ENCODE data around the gene EDRF1. TPM values are rescaled to one million over a fixed set of nuclear protein-coding genes. Genes with fewer than 3 reads are reported as not detected.

The EDRF1 gene
- total and polyA plus RNA-seq, 2 experiments from 2014 or later, result 11.4 to 16.4 TPM

GRCh38 chr10:125756853-125757487 is 37.5 kb downstream of the EDRF1 start:
- H3K9me2 ChIP-seq (ENCODE audit: insufficient read depth), result no peaks in the 10 kb centered on the region

DNA sequence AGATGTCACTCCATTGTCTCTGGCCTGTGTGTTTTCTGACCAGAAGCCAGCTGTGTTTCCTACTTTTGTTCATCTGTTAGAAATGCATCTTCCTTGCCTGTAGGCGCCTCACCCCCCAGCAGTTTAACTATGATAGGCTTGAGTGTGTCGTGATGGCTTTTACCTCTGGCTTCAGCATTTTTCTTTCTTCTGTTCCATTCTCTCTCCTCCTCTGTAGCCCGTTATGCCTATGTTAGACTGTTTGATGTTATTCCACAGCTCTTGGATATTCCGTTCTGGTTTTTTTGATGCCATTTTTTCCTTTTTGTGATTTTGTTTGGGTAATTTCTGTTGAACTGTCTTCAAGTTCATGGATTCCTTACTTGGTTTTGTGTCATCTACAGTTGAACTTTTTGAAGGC is 38.2 kb downstream of the EDRF1 start:
- Histone ChIP-seq H3K27ac (no peak overlapping the region), H3K4me2 (ENCODE audit: unreplicated experiment) (no peak overlapping the region), H3F3A (ENCODE audit: insufficient read depth) (no peaks in the 10 kb centered on the region), H4K20me1 (ENCODE audit: insufficient read depth) (no peaks in the 10 kb centered on the region), H3K9me2 (ENCODE audit: insufficient read depth) (no peaks in the 10 kb centered on the region), H3K4me3 (no peak overlapping the region), H3K9ac (no peak overlapping the region), H2AFZ (no peak overlapping the region), H3K4me1 (ENCODE audit: insufficient read depth) (no peaks in the 10 kb centered on the region), H3K36me3 (ENCODE audit: low read depth) (peaks cover 54% of the 10 kb centered on the region), H3K79me2 (ENCODE audit: insufficient read depth) (peaks cover 16% of the 10 kb centered on the region), H3K27me3 (replicated peaks; ENCODE audit: insufficient read depth) (no peaks in the 10 kb centered on the region), H3K9me3 (ENCODE audit: low read depth) (no peaks in the 10 kb centered on the region)
- TF ChIP-seq EZH2 (IDR thresholded peaks at IDR 0.05; ENCODE audit: insufficient read depth, poor library complexity, severe bottlenecking), result no peak
- no peak for TF ChIP-seq EZH2phosphoT487 (IDR thresholded peaks at IDR 0.05; ENCODE audit: insufficient read depth, low read depth)
- no peak for DNase-seq
- in situ Hi-C loops (cut with MboI), result no loop called here
- WGBS, 2 experiments (ENCODE audit: low coverage in 1 of 2, low lambda C conversion rate in 2 of 2, missing lambda C conversion rate in 2 of 2), result 96 to 99% methylated on average over 4 of the region's 4 CpGs

More at GRCh38 chr10:125756853-125757487, 37.5 kb downstream of the EDRF1 start:
- H3K9me3 ChIP-seq (ENCODE audit: low read depth), result no peaks in the 10 kb centered on the region
- H3F3A ChIP-seq (ENCODE audit: insufficient read depth), result no peaks in the 10 kb centered on the region
- peaks cover 16% of the 10 kb centered on the region for H3K79me2 ChIP-seq (ENCODE audit: insufficient read depth)
- peaks cover 54% of the 10 kb centered on the region for H3K36me3 ChIP-seq (ENCODE audit: low read depth)
- H3K4me3 ChIP-seq, result no peak overlapping the region
- no peaks in the 10 kb centered on the region for H3K4me1 ChIP-seq (ENCODE audit: insufficient read depth)
- 97 to 98% methylated on average over 5 of the region's 5 CpGs for WGBS, 2 experiments (ENCODE audit: low coverage in 1 of 2, low lambda C conversion rate in 2 of 2, missing lambda C conversion rate in 2 of 2)
- H3K9ac ChIP-seq, result no peak overlapping the region
- in situ Hi-C loops (cut with MboI), result no loop called here
- TF ChIP-seq EZH2phosphoT487 (IDR thresholded peaks at IDR 0.05; ENCODE audit: insufficient read depth, low read depth) (no peak), EZH2 (IDR thresholded peaks at IDR 0.05; ENCODE audit: insufficient read depth, poor library complexity, severe bottlenecking) (no peak)
- H3K27me3 ChIP-seq (replicated peaks; ENCODE audit: insufficient read depth), result no peaks in the 10 kb centered on the region
- no peaks in the 10 kb centered on the region for H4K20me1 ChIP-seq (ENCODE audit: insufficient read depth)
- H2AFZ ChIP-seq, result no peak overlapping the region
- no peak for DNase-seq
- H3K27ac ChIP-seq, result no peak overlapping the region
- H3K4me2 ChIP-seq (ENCODE audit: unreplicated experiment), result no peak overlapping the region

DNA sequence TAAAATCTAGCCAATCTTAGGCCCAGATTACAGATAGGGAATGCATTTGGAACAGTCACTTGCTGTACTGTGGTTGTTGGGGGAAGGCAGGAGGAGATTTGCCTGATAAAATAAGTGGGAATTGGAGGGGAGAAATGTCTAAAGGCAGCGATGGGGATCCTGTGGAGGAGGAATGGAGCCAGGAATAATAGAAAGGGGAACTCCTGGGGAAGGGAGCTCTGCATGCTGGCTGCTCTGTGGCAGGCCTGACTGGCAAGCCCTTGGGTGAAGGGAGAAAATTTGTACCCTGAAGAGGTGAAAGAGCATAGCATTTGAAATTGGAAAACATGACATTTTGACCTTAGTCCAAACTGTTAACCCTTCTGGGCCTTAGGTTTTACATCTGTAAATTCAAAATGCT is 42.5 kb downstream of the EDRF1 start:
- Histone ChIP-seq H3K27ac (no peak overlapping the region), H3F3A (ENCODE audit: insufficient read depth) (no peaks in the 10 kb centered on the region), H3K9me3 (ENCODE audit: low read depth) (no peaks in the 10 kb centered on the region), H3K4me2 (ENCODE audit: unreplicated experiment) (no peak overlapping the region), H3K36me3 (ENCODE audit: low read depth) (peaks cover 46% of the 10 kb centered on the region), H3K9ac (no peak overlapping the region), H3K79me2 (ENCODE audit: insufficient read depth) (peaks cover 7% of the 10 kb centered on the region; the same call in 1 of the 2 replicates), H3K9me2 (ENCODE audit: insufficient read depth) (no peaks in the 10 kb centered on the region), H2AFZ (no peak overlapping the region), H3K4me3 (no peak overlapping the region), H3K27me3 (replicated peaks; ENCODE audit: insufficient read depth) (no peaks in the 10 kb centered on the region), H4K20me1 (ENCODE audit: insufficient read depth) (no peaks in the 10 kb centered on the region), H3K4me1 (ENCODE audit: insufficient read depth) (no peaks in the 10 kb centered on the region)
- TF ChIP-seq EZH2 (IDR thresholded peaks at IDR 0.05; ENCODE audit: insufficient read depth, poor library complexity, severe bottlenecking) (no peak), EZH2phosphoT487 (IDR thresholded peaks at IDR 0.05; ENCODE audit: insufficient read depth, low read depth) (no peak)
- no peak for DNase-seq
- in situ Hi-C loops (cut with MboI), result no loop called here
- WGBS, 2 experiments (ENCODE audit: low coverage in 1 of 2, low lambda C conversion rate in 2 of 2, missing lambda C conversion rate in 2 of 2), result 6 to 29% methylated on average over 1 of the region's 1 CpG

GRCh38 chr10:125762692-125763648 is 43.5 kb downstream of the EDRF1 start:
- Histone ChIP-seq H3F3A (ENCODE audit: insufficient read depth) (no peaks in the 10 kb centered on the region), H3K27me3 (replicated peaks; ENCODE audit: insufficient read depth) (no peaks in the 10 kb centered on the region), H4K20me1 (ENCODE audit: insufficient read depth) (no peaks in the 10 kb centered on the region), H3K4me3 (no peak overlapping the region), H3K4me1 (ENCODE audit: insufficient read depth) (no peaks in the 10 kb centered on the region), H3K9me2 (ENCODE audit: insufficient read depth) (no peaks in the 10 kb centered on the region), H3K9ac (no peak overlapping the region), H2AFZ (no peak overlapping the region), H3K4me2 (ENCODE audit: unreplicated experiment) (no peak overlapping the region), H3K27ac (no peak overlapping the region), H3K36me3 (ENCODE audit: low read depth) (peaks cover 36% of the 10 kb centered on the region), H3K9me3 (ENCODE audit: low read depth) (no peaks in the 10 kb centered on the region), H3K79me2 (ENCODE audit: insufficient read depth) (no peaks in the 10 kb centered on the region)
- WGBS, 2 experiments (ENCODE audit: low coverage in 1 of 2, low lambda C conversion rate in 2 of 2, missing lambda C conversion rate in 2 of 2), result 92 to 93% methylated on average over 24 of the region's 24 CpGs
- in situ Hi-C loops (cut with MboI), result no loop called here
- TF ChIP-seq EZH2phosphoT487 (IDR thresholded peaks at IDR 0.05; ENCODE audit: insufficient read depth, low read depth) (no peak), EZH2 (IDR thresholded peaks at IDR 0.05; ENCODE audit: insufficient read depth, poor library complexity, severe bottlenecking) (no peak)
- DNase-seq, result no peak

All from GM23248 (cell line).